Measurements from ENCODE around the gene RAB19. TPM values are rescaled to one million over a fixed set of nuclear protein-coding genes. Genes with fewer than 3 reads are reported as not detected.

RAB19 gene
- total and polyA plus RNA-seq, 9 of the 15 experiments (the other 6 are each of a cell fraction or from before 2014, with no cell fraction given) = not detected

DNA sequence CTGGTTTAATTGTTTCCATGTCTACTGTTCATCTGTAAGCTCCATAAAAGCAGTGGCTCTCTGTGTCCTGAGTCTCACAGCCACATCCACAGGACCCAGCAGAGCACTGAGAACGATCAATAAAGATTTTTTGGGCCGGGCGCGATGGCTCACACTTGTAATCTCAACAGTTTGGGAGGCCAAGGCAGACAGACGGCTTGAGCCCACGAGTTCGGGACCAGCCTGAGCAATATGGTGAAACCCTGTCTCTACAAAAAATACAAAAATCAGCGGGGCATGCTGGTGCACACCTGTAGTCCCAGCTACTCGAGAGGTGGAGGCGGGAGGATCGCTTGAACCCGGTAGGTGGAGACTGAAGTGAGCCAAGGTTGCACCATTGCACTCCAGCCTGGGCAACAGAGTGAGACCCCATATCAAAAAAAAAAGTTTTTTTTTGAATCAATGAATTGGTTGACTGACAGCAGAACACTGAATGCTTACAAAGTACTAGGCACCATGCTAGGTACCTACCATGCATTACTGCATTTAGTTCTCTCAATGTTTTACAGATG, 10.0 kb upstream of the RAB19 start (continued):
- TF ChIP-seq, protein P1, sequence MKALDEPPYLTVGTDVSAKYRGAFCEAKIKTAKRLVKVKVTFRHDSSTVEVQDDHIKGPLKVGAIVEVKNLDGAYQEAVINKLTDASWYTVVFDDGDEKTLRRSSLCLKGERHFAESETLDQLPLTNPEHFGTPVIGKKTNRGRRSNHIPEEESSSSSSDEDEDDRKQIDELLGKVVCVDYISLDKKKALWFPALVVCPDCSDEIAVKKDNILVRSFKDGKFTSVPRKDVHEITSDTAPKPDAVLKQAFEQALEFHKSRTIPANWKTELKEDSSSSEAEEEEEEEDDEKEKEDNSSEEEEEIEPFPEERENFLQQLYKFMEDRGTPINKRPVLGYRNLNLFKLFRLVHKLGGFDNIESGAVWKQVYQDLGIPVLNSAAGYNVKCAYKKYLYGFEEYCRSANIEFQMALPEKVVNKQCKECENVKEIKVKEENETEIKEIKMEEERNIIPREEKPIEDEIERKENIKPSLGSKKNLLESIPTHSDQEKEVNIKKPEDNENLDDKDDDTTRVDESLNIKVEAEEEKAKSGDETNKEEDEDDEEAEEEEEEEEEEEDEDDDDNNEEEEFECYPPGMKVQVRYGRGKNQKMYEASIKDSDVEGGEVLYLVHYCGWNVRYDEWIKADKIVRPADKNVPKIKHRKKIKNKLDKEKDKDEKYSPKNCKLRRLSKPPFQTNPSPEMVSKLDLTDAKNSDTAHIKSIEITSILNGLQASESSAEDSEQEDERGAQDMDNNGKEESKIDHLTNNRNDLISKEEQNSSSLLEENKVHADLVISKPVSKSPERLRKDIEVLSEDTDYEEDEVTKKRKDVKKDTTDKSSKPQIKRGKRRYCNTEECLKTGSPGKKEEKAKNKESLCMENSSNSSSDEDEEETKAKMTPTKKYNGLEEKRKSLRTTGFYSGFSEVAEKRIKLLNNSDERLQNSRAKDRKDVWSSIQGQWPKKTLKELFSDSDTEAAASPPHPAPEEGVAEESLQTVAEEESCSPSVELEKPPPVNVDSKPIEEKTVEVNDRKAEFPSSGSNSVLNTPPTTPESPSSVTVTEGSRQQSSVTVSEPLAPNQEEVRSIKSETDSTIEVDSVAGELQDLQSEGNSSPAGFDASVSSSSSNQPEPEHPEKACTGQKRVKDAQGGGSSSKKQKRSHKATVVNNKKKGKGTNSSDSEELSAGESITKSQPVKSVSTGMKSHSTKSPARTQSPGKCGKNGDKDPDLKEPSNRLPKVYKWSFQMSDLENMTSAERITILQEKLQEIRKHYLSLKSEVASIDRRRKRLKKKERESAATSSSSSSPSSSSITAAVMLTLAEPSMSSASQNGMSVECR (CRISPR knock-in tag; IDR thresholded peaks at IDR 0.05) = peak; percentile 54; the same call in 1 of the 2 replicates
- no peak for TF ChIP-seq HMG20B (CRISPR knock-in tag; IDR thresholded peaks at IDR 0.05)
- TF ChIP-seq ZNF121 (CRISPR knock-in tag; conservative IDR thresholded peaks at IDR 0.05) = peak; percentile 92
